HG02759 (cell line): ENCODE data around the gene GCNT1.
A peak's percentile ranks its signal among the peaks of the same experiment; 100 is the strongest.
"Not testable (repeated sequence)": the region's sequence is repeated elsewhere in the genome, so short reads cannot be mapped to it uniquely, and the experiment has no call there.

Experiments used
- ATAC-seq: cut with Tn5 transposase; IDR thresholded peaks from one replicate; pipeline ENCODE4 v1.9.1; 2021; ENCODE audit warnings: mild to moderate bottlenecking, moderate library complexity; ENCODE audit not compliant: unreplicated experiment

The GCNT1 gene

DNA sequence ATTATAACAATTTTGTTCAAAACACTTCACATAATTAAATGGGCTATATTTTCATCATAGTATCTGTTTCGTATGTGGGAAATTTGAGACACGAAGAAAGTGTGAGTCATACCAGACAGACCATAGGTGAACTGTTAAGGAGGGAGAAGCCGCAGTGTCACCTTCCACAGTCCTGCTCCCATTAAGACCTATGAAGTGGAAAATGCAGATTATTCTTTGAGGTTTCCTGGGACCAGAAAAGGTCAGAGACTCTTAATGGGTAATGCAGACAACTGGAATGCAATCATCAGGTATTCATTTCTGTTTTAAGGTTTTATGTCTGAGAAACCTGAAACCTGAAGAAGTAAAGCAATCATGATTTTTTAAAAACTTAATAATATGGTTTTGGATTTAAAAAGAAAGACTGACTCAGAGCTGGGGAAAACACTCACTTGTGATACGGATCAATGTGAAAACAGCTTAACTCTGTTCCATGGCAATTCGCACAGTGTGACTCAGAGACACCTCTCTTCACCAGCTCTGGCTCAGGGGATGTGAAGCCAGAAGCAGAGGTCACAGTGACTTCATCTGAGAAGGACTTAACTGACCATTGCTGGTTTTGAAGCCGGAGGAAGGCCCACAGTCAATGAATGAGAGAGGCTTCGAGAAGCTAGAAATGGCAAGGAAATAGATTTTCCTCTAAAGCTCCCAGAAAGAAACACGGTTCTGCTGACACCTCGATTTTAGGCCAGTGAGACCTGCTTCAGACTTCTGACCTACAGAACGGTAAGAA, 17.2 kb upstream of the GCNT1 start:
- peak; percentile 61 for ATAC-seq

- ATAC-seq = no peak
Observed at GRCh38 chr9:76443887-76444286, 15.1 kb upstream of the GCNT1 start.

DNA sequence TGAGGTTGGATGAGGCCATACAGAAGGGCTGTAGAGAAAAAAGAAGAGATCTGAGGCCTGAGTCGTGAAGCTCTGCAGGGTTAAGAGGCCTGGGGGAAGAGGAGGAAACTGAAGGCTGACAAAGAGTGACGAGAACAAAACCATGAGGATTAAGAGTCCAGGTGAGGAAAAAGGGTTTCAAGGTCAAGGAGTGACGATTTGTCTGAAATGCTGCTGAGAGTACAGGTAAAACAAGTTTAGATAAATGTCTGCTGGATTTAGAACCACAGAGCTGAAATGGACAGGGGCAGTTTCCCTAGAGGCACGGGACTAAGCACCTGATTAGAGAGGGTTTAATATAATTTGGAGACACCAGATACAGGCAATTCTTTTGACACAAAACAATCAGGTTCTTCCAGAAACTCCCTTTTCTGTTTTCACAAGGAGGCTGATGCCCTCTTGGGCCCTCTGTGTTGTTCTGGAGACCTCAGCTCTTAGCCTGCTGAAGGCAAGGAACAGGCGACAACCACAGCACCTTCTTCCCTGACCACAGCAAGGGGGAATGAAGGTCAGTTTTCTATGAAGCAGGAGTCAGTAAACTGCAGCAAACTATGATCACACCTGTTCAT, 14.6 kb upstream of the GCNT1 start:
- no peak for ATAC-seq

DNA sequence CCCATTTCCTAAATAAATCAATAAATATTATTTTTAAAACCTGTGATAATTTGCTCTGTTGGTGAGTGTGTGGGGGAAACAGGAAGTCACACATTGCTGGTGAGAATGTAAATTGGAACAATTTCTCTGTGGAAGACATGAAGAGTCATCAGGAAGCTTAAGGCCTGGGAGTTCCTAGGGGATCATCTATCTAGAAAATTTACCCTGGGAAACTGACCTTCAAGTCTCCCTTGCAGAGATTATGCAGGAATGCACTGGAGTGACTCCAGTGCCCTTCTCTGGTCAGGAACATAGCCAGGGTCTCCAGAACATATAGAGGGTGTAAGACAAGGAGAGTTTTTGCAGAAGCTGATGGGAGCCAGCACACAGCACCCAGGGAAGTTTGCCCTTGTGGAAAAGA, 13.0 kb upstream of the GCNT1 start:
- ATAC-seq = no peak

GRCh38 chr9:76448501-76448900, 10.5 kb upstream of the GCNT1 start:
- ATAC-seq = no peak

- ATAC-seq = no peak
Observed at GRCh38 chr9:76451234-76451633, 7.7 kb upstream of the GCNT1 start.

- ATAC-seq = no peak
Observed at GRCh38 chr9:76452839-76453238, 6.1 kb upstream of the GCNT1 start.

DNA sequence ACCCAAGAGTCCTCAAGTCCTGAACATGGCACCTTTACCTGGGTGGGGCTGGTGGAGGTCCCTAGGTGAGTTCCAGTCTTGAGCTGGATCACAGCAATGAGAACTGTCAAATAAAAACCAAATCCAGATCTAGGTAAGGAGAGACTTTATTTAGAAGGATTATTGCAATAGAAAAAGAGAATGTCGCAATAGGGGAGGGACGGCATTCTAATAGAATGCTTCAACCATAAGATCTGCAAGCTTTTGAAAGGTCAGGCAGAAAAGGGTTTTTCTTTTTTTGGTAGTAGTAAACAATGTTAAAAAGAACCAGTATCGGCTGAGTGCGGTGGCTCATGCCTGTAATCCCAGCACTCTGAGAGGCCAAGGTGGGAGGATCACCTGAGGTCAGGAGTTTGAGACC, 5.2 kb upstream of the GCNT1 start:
- ATAC-seq = no peak

DNA sequence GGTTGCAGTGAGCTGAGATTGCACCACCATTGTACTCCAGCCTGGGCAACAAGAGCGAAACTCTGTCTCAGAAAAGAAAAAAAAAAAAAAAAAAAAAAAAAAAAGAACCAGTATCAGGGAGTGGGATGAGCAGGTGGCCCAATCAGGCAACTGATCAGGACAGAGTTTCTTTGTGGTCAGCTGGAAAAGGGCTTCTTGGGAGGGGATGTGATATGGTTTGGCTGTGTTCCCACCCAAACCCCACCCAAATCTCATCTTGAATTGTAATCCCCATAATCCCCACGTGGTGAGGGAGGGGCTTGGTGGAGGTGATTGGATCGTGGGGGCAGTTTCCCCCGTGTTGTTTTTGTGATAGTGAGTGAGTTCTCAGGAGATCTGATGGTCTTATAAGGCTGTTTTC, 4.7 kb upstream of the GCNT1 start:
- no peak for ATAC-seq

- no peak for ATAC-seq
Observed at GRCh38 chr9:76456202-76456926, 2.6 kb upstream of the GCNT1 start.

- no peak for ATAC-seq
Observed at GRCh38 chr9:76459694-76460635, 983 bp downstream of the GCNT1 start.

DNA sequence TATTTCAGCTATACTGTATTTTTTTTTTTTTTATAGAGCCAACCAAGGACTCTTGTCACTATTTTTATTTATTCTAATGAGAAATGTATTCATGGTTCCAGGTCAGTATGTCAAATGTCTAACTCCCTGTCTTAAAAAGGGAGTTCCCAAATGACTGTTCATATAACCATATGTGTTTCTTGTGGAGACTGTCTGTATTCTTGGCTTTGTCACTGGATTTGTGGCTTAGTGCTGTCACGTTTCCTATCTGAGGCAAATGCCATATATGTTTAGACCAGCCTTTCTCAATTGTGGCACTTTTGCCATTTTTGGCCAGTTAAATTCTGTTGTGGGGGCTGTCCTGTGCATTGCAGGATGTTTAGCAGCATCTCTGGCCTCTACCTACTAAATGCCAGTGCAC, 3.1 kb downstream of the GCNT1 start:
- ATAC-seq = no peak

DNA sequence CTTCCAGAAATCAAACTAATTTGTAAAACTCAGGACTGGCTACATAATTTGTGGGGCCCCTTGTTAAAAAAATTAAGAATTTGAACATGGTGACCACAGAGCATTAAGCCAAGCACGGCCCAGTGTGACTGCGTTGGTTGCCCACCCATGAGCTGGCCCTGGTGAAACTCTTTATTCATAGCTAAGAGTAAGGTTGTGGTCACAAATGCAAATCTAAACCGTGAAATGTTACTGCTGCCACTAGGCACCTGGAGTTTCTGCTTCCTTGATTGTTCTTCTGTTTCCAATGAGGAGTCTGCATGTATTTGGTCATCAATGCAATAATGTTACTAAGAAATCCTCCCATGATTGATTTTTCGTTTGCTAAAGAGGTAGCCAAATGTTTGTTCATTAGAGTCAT, 4.2 kb downstream of the GCNT1 start:
- ATAC-seq = peak; percentile 51

- no peak for ATAC-seq
Observed at GRCh38 chr9:76464706-76465105, 5.7 kb downstream of the GCNT1 start.

DNA sequence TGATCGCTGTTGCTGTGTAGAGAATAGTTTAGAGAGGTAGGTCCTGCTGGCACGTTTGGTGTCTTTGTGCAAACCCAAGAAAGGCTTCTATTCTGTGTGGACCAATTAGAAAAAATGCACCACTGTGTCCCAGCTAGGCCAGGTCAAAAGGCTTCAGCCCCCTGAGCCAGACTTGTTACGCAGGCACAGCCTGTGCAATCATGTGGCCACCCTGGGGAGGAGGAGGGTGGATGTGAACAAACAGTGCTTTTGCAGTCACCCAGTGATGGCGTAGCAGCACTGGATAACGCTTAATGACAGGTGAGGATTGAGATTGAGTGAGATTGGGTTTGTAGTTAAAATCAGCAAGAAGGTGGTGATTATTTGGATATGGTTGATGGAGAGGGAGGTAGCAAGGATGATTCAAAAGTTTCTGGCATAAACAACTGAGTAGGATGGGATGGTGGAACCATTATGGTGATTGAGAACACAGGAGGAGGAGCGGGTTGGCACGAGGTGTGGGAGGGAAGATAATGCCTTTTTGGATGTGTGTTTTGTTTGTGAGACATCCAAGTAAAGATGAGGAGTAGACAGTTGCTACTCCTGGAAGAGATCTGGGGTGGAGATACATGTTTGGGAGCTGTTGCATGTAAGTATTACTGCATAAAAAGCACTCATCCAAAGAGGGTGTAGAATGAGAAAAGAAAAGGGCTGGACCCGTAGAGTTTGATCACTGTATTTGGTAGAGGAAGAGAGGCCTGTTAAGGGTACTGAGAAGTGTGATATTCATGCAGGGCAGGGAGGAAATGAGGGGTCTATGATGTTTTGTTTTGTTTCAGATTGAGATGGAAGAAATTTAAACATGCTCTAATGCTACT, 6.7 kb downstream of the GCNT1 start:
- no peak for ATAC-seq

DNA sequence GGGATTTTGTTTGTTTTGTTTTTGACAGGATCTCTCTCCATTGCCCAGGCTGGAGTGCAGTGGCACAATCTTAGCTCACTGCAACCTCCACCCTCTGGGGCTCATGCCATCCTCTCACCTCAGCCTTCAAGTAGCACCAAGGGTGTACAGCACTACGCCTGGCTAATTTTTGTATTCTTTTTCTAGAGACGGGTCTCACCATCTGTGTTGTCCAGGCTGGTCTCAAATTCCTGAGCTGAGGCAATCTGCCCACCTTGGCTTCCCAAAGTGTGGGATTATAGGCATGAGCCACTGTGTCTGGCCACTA, 7.3 kb downstream of the GCNT1 start:
- ATAC-seq = no peak

DNA sequence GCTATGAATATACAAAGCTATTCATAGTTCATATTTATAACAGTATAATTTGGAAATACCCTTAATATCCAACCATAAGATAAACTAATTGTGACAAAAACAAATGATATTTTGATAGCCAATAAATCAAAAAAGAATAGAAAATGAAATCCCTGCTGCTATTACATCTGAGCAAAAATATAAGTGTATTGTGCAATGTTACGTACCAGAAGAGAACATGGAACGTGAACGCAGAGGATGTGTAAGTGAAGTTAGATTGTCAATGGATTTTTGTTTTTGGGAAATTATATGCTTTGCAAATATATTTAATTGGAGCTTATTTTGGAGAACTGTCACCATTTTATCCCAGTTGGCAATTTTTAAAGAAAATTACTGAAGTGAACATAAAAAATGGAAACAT, 15.4 kb downstream of the GCNT1 start:
- ATAC-seq = no peak

GRCh38 chr9:76475686-76476085, 16.7 kb downstream of the GCNT1 start:
- ATAC-seq = no peak

- not testable (repeated sequence) for ATAC-seq
Observed at GRCh38 chr9:76477818-76478217, 18.8 kb downstream of the GCNT1 start.

DNA sequence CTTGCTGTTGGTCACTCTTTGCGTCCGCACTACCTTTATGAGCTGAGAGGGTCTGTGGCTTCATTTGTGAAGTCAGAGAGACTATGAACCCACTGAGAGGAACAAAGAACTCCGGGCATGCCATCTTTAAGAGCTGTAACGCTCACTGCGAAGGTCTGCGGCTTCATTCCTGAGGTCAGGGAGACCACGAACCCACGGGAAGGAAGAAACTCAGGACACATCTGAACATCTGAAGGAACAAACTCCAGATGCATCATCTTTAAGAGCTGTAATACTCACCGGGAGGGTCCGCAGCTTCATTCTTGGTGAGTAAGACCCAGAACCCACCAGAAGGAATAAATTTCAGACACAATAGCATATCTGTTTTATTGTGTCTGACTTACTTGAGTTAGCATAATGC, 19.2 kb downstream of the GCNT1 start:
- no peak for ATAC-seq
